ENCODE measurements around the gene BCAM.

GRCh38 chr19:44866664-44867063 is 57.8 kb downstream of the BCAM start:
- TF ChIP-seq REST (IDR thresholded peaks at IDR 0.05; ENCODE audit: borderline replicate concordance) (no peak), POLR2AphosphoS5 (IDR thresholded peaks at IDR 0.05) (no peak), CTCF (IDR thresholded peaks at IDR 0.05; ENCODE audit: poor library complexity, severe bottlenecking) (no peak)

Measured in neural cell (in vitro differentiated cells).